Fibroblast of pulmonary artery (primary cell): ENCODE measurements around the gene ARRDC3.
"Not testable (repeated sequence)": the region's sequence is repeated elsewhere in the genome, so short reads cannot be mapped to it uniquely, and the experiment has no call there.

ENCODE experiments used
- DNase-seq: peaks from one replicate; pipeline ENCODE4 v3.0.0-alpha.2; 2010; ENCODE audit warnings: low read depth
- H3K4me3 ChIP-seq: replicated peaks from 2 replicates; pipeline ENCODE4 v1.5.1; 2011; ENCODE audit warnings: low read depth, mild to moderate bottlenecking, control low read depth, low read length, moderate library complexity
- TF ChIP-seq, protein P1 (sequence below): IDR thresholded peaks from 2 replicates; pipeline ENCODE4 v1.5.1; 2011; ENCODE audit warnings: mild to moderate bottlenecking, control low read depth, low read length, inconsistent platforms; ENCODE audit errors: missing control alignments

Gene ARRDC3

GRCh38 chr5:91361790-91362189 lies 21.3 kb downstream of the ARRDC3 start:
- H3K4me3 ChIP-seq = no peak overlapping the region
- DNase-seq = no peak
- TF ChIP-seq, protein P1, sequence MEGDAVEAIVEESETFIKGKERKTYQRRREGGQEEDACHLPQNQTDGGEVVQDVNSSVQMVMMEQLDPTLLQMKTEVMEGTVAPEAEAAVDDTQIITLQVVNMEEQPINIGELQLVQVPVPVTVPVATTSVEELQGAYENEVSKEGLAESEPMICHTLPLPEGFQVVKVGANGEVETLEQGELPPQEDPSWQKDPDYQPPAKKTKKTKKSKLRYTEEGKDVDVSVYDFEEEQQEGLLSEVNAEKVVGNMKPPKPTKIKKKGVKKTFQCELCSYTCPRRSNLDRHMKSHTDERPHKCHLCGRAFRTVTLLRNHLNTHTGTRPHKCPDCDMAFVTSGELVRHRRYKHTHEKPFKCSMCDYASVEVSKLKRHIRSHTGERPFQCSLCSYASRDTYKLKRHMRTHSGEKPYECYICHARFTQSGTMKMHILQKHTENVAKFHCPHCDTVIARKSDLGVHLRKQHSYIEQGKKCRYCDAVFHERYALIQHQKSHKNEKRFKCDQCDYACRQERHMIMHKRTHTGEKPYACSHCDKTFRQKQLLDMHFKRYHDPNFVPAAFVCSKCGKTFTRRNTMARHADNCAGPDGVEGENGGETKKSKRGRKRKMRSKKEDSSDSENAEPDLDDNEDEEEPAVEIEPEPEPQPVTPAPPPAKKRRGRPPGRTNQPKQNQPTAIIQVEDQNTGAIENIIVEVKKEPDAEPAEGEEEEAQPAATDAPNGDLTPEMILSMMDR = no peak

DNA sequence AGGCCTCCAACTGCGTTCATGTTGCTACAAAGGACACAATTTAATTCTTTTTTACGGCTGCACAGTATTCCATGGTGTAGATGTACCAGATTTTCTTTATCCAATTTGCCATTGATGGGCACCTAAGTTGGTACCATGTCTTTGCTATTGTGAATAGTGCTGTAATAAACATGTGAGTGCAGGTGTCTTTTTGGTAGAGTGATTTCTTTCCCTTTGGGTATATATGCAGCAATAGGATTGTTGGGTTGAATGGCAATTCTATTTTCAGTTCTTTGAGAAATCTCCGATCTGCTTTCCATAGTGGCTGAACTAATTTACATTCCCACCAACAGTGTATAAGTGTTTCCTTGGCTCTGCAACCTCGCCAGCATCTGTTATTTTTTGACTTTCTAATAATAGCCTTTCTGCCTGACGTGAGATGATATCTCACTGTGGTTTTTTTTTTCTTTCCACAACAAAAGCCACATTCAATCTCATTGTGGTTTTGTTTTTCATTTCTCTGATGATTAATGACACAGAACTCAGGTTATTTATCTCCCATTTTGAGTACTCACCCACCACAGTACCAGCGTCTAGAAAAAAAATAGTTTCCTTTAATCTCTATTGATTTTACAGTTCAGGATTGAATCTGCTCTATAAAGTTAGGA lies 21.9 kb downstream of the ARRDC3 start:
- TF ChIP-seq, protein P1 = no peak
- no peak overlapping the region for H3K4me3 ChIP-seq
- DNase-seq = no peak

- TF ChIP-seq, protein P1 = no peak
- H3K4me3 ChIP-seq = no peak overlapping the region
- no peak for DNase-seq
These were observed 23.0 kb downstream of the ARRDC3 start for GRCh38 chr5:91359962-91360609.

GRCh38 chr5:91357806-91358205 lies 25.3 kb downstream of the ARRDC3 start:
- no peak for DNase-seq
- H3K4me3 ChIP-seq = no peak overlapping the region
- TF ChIP-seq, protein P1 = no peak

GRCh38 chr5:91357012-91357634 lies 26.0 kb downstream of the ARRDC3 start:
- H3K4me3 ChIP-seq = no peak overlapping the region
- TF ChIP-seq, protein P1 = no peak
- DNase-seq = no peak

- H3K4me3 ChIP-seq, DNase-seq: not testable (repeated sequence)
These were observed 28.2 kb downstream of the ARRDC3 start for GRCh38 chr5:91354867-91355266.

- DNase-seq = no peak
- TF ChIP-seq, protein P1 = no peak
- H3K4me3 ChIP-seq = no peak overlapping the region
These were observed 30.1 kb downstream of the ARRDC3 start for GRCh38 chr5:91352831-91353695.
